Mucosa of rectum (tissue), 2 donors: ENCODE measurements around the gene PTPRH.

Experiments used
- H3K27ac ChIP-seq, 2 donors: one replicate each; pipeline ENCODE4 v1.7.0; 2013; ENCODE audit warnings: inconsistent platforms in 2 of 2, low read depth in 2 of 2, low read length in 2 of 2
- H3K27me3 ChIP-seq, 2 donors: one replicate each; pipeline ENCODE4 v1.7.0; 2013; ENCODE audit warnings: low read length in 2 of 2; ENCODE audit not compliant: control insufficient read depth in 2 of 2, insufficient read depth in 2 of 2
- H3K36me3 ChIP-seq, 2 donors: one replicate each; pipeline ENCODE4 v1.7.0; 2013; ENCODE audit warnings: low read length in 2 of 2; ENCODE audit not compliant: control insufficient read depth in 2 of 2, insufficient read depth in 2 of 2
- H3K4me1 ChIP-seq, 2 donors: one replicate each; pipeline ENCODE4 v1.7.0; 2013; ENCODE audit warnings: low read length in 2 of 2, mild to moderate bottlenecking in 1 of 2; ENCODE audit not compliant: control insufficient read depth in 2 of 2, insufficient read depth in 2 of 2
- H3K4me3 ChIP-seq, 2 donors: one replicate each; pipeline ENCODE4 v1.7.0; 2013; ENCODE audit warnings: low read length in 2 of 2
- H3K9ac ChIP-seq, 2 donors: one replicate each; pipeline ENCODE4 v1.7.0; 2013; ENCODE audit warnings: low read length in 2 of 2, low read depth in 1 of 2, mild to moderate bottlenecking in 1 of 2
- H3K9me3 ChIP-seq, 2 donors: one replicate each; pipeline ENCODE4 v1.7.0; 2013; ENCODE audit warnings: low read length in 2 of 2; ENCODE audit not compliant: control insufficient read depth in 2 of 2
- donor health status: healthy.
- donor health status: Normal muscosa, but diverticular disease.

PTPRH gene

GRCh38 chr19:55231391-55232285 is 22.3 kb upstream of the PTPRH start:
- peaks cover 0 to 3% of the 10 kb centered on the region in 2 donors for H3K4me1 ChIP-seq
- no peak overlapping the region for H3K9ac ChIP-seq
- no peaks in the 10 kb centered on the region for H3K9me3 ChIP-seq
- H3K4me3 ChIP-seq: no peak overlapping the region
- peaks cover 44 to 57% of the 10 kb centered on the region in 2 donors for H3K36me3 ChIP-seq
- no peaks in the 10 kb centered on the region for H3K27me3 ChIP-seq
- H3K27ac ChIP-seq: no peak overlapping the region

- no peak overlapping the region for H3K9ac ChIP-seq
- peaks cover 37 to 52% of the 10 kb centered on the region in 2 donors for H3K36me3 ChIP-seq
- H3K27ac ChIP-seq: no peak overlapping the region
Observed at GRCh38 chr19:55230780-55231179, 21.5 kb upstream of the PTPRH start.

GRCh38 chr19:55230329-55230728 is 21.0 kb upstream of the PTPRH start:
- Histone ChIP-seq H3K9me3 (no peaks in the 10 kb centered on the region), H3K4me1 (peaks cover 0 to 3% of the 10 kb centered on the region in 2 donors), H3K9ac (no peak overlapping the region), H3K27ac (no peak overlapping the region), H3K4me3 (no peak overlapping the region), H3K27me3 (no peaks in the 10 kb centered on the region), H3K36me3 (peaks cover 37 to 52% of the 10 kb centered on the region in 2 donors)

More at GRCh38 chr19:55230780-55231179, 21.5 kb upstream of the PTPRH start:
- Histone ChIP-seq H3K4me3 (no peak overlapping the region), H3K9me3 (no peaks in the 10 kb centered on the region), H3K4me1 (peaks cover 0 to 3% of the 10 kb centered on the region in 2 donors), H3K27me3 (no peaks in the 10 kb centered on the region)

GRCh38 chr19:55229789-55230182 is 20.5 kb upstream of the PTPRH start:
- Histone ChIP-seq H3K27me3 (no peaks in the 10 kb centered on the region), H3K4me1 (peaks cover 0 to 3% of the 10 kb centered on the region in 2 donors), H3K9ac (no peak overlapping the region), H3K9me3 (no peaks in the 10 kb centered on the region), H3K27ac (no peak overlapping the region), H3K36me3 (peaks cover 36 to 48% of the 10 kb centered on the region in 2 donors), H3K4me3 (no peak overlapping the region)

GRCh38 chr19:55229145-55229788 is 20.0 kb upstream of the PTPRH start:
- Histone ChIP-seq H3K36me3 (peaks cover 32 to 42% of the 10 kb centered on the region in 2 donors), H3K9ac (no peak overlapping the region), H3K27me3 (no peaks in the 10 kb centered on the region), H3K4me1 (peaks cover 0 to 3% of the 10 kb centered on the region in 2 donors), H3K4me3 (no peak overlapping the region), H3K9me3 (no peaks in the 10 kb centered on the region), H3K27ac (no peak overlapping the region)

- Histone ChIP-seq H3K4me3 (no peak within 1 kb of the TSS), H3K9me3 (no peaks in the 10 kb centered on the region), H3K27ac (no peak within 1 kb of the TSS), H3K36me3 (peaks cover 32 to 41% of the 10 kb centered on the region in 2 donors), H3K9ac (no peak within 1 kb of the TSS), H3K4me1 (peaks cover 0 to 3% of the 10 kb centered on the region in 2 donors), H3K27me3 (no peaks in the 10 kb centered on the region)
Observed at GRCh38 chr19:55228403-55229031, 19.2 kb upstream of the PTPRH start, which contains the start of gene TMEM86B. TMEM86B (minus strand) TSS chr19:55228763; CDS start chr19:55228741, 22 bp downstream.

- Histone ChIP-seq H3K4me1 (peaks cover 0 to 3% of the 10 kb centered on the region in 2 donors), H3K9ac (no peak overlapping the region), H3K36me3 (peaks cover 29 to 37% of the 10 kb centered on the region in 2 donors), H3K27me3 (no peaks in the 10 kb centered on the region), H3K9me3 (no peaks in the 10 kb centered on the region), H3K4me3 (no peak overlapping the region), H3K27ac (no peak overlapping the region)
Observed at GRCh38 chr19:55228015-55228391, 18.7 kb upstream of the PTPRH start.

- no peaks in the 10 kb centered on the region for H3K9me3 ChIP-seq
- no peak overlapping the region for H3K27ac ChIP-seq
- no peaks in the 10 kb centered on the region for H3K27me3 ChIP-seq
- peaks cover 0 to 3% of the 10 kb centered on the region in 2 donors for H3K4me1 ChIP-seq
- H3K36me3 ChIP-seq: peaks cover 28 to 34% of the 10 kb centered on the region in 2 donors
- no peak overlapping the region for H3K4me3 ChIP-seq
- no peak overlapping the region for H3K9ac ChIP-seq
Observed at GRCh38 chr19:55227241-55228014, 18.1 kb upstream of the PTPRH start.

GRCh38 chr19:55226788-55227187 is 17.5 kb upstream of the PTPRH start:
- peaks cover 22 to 27% of the 10 kb centered on the region in 2 donors for H3K36me3 ChIP-seq
- no peak overlapping the region for H3K27ac ChIP-seq
- H3K4me1 ChIP-seq: peaks cover 0 to 3% of the 10 kb centered on the region in 2 donors
- no peak overlapping the region for H3K4me3 ChIP-seq
- no peaks in the 10 kb centered on the region for H3K27me3 ChIP-seq
- H3K9me3 ChIP-seq: no peaks in the 10 kb centered on the region
- no peak overlapping the region for H3K9ac ChIP-seq
